GM12873 (cell line): Measurements from ENCODE around the gene BCKDHB.

Experiments
- TF ChIP-seq, protein P1 (sequence below): IDR thresholded peaks from 2 replicates; pipeline ENCODE4 v1.5.1; 2012; ENCODE audit warnings: low read depth, mild to moderate bottlenecking, moderate library complexity, low read length, control low read depth; ENCODE audit not compliant: insufficient read depth; ENCODE audit errors: missing control alignments

BCKDHB gene

GRCh38 chr6:80185492-80185891, 79.0 kb downstream of the BCKDHB start:
- TF ChIP-seq, protein P1, sequence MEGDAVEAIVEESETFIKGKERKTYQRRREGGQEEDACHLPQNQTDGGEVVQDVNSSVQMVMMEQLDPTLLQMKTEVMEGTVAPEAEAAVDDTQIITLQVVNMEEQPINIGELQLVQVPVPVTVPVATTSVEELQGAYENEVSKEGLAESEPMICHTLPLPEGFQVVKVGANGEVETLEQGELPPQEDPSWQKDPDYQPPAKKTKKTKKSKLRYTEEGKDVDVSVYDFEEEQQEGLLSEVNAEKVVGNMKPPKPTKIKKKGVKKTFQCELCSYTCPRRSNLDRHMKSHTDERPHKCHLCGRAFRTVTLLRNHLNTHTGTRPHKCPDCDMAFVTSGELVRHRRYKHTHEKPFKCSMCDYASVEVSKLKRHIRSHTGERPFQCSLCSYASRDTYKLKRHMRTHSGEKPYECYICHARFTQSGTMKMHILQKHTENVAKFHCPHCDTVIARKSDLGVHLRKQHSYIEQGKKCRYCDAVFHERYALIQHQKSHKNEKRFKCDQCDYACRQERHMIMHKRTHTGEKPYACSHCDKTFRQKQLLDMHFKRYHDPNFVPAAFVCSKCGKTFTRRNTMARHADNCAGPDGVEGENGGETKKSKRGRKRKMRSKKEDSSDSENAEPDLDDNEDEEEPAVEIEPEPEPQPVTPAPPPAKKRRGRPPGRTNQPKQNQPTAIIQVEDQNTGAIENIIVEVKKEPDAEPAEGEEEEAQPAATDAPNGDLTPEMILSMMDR: no peak

GRCh38 chr6:80186082-80186481, 79.6 kb downstream of the BCKDHB start:
- TF ChIP-seq, protein P1: no peak

DNA sequence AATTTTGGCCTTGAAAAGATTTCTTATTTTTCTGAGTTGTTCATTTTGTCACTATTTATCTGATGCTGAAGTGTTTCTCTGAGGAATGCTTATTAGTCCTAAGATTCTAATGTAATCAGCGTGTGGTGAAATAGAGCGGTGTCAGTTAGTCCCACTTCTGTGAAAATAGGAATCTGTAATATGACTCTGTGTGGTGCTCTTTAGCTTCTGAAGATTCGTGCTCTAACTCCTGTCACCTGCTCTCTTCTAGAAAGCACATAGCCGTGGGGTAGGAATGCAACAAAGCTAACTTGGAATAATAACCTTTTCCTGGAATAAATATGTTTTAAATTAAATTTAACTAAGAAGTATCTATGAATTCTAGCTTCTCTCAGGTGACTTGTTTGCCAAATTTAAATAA, 90.4 kb downstream of the BCKDHB start:
- TF ChIP-seq, protein P1: no peak

GRCh38 chr6:80197474-80197873, 91.0 kb downstream of the BCKDHB start:
- TF ChIP-seq, protein P1: no peak

DNA sequence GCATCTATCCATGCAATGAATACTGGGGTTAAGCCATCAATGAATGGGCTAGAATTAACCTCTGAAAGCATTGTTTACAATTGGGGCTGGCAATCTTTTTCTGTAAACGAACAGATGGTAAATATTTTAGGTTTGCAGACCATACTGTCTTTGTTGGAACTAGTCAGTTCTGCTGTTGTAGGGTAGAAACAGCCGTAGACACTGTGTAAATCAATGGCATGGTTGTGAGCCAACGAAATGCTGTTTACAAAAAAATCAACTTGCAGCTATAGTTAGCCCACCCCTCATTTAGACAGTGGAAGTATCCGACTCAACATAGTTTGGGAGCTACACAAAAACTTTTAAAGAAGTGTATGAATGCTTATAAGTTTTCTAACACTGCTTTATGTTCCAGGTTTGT, 91.5 kb downstream of the BCKDHB start:
- TF ChIP-seq, protein P1: no peak

GRCh38 chr6:80203283-80203682, 96.8 kb downstream of the BCKDHB start:
- TF ChIP-seq, protein P1: no peak

GRCh38 chr6:80205404-80205803, 98.9 kb downstream of the BCKDHB start:
- TF ChIP-seq, protein P1: no peak
